SK-N-SH (cell line): ENCODE measurements around the gene MFNG. TPM values are rescaled to one million over a fixed set of nuclear protein-coding genes. Genes with fewer than 3 reads are reported as not detected.

Experiments
- CTCF ChIA-PET: fragments of 300-600, 350-600 bp; formaldehyde crosslinking; extraction: SDS; loops from one replicate; lab custom pipeline; 2021; lab: Yijun Ruan, JAX
- POLR2A ChIA-PET: fragments of 350-600 bp; sonication (Branson Sonifier 250); formaldehyde crosslinking; extraction: SDS; loops from one replicate; lab custom pipeline; 2020; ENCODE audit warnings: antibody characterized with exemption, inconsistent platforms; lab: Yijun Ruan, JAX
- DNase-seq: peaks from one replicate; pipeline ENCODE4 v3.0.0; 2012
- H2AFZ ChIP-seq: fragments of 200-600 bp; sonication (generic); 2 replicates; pipeline ENCODE4 v1.8.1; 2016; ENCODE audit warnings: antibody characterized with exemption, mild to moderate bottlenecking, low read depth
- H3F3A ChIP-seq: fragments of 200-600 bp; sonication (generic); replicated peaks from 2 replicates; pipeline ENCODE3; 2016; ENCODE audit warnings: antibody characterized with exemption, mild to moderate bottlenecking; ENCODE audit not compliant: insufficient read depth
- H3K27ac ChIP-seq, 2 experiments: fragments of 200-500 bp in 1 of 2; fragments of 200-600 bp in 1 of 2; sonication (Bioruptor generic) in 1 of 2; sonication (generic), shearing (Covaris generic) in 1 of 2; 2 replicates each; pipeline versions ENCODE4 v1.5.1 to v1.6.1; 2014 to 2016; ENCODE audit warnings: low read depth in 2 of 2, inconsistent platforms in 1 of 2, low read length in 1 of 2, mild to moderate bottlenecking in 1 of 2, mixed read lengths in 1 of 2
- H3K27me3 ChIP-seq: fragments of 200-600 bp; sonication (generic), shearing (Covaris generic); 2 replicates; pipeline ENCODE4 v1.6.1; 2016; ENCODE audit warnings: mixed run types; ENCODE audit not compliant: insufficient read depth
- H3K36me3 ChIP-seq, 2 experiments: fragments of 200-500 bp in 1 of 2; fragments of 200-600 bp in 1 of 2; sonication (Bioruptor generic) in 1 of 2; sonication (generic) in 1 of 2; replicated peaks in 1 of 2; 2 replicates each; pipeline versions ENCODE3 to v1.5.1; 2014 to 2016; ENCODE audit warnings: low read length in 1 of 2, mild to moderate bottlenecking in 1 of 2; ENCODE audit not compliant: insufficient read depth in 2 of 2, control insufficient read depth in 1 of 2
- H3K4me1 ChIP-seq, 2 experiments: fragments of 200-500 bp in 1 of 2; fragments of 200-600 bp in 1 of 2; sonication (Bioruptor generic) in 1 of 2; sonication (generic), shearing (Covaris generic) in 1 of 2; 2 replicates each; pipeline versions ENCODE4 v1.5.1 to v1.6.1; 2014 to 2016; ENCODE audit warnings: low read depth in 1 of 2, low read length in 1 of 2, mixed run types in 1 of 2; ENCODE audit not compliant: insufficient read depth in 2 of 2, control insufficient read depth in 1 of 2
- H3K4me2 ChIP-seq: fragments of 200-600 bp; sonication (generic), shearing (Covaris generic); 2 replicates; pipeline ENCODE4 v1.6.1; 2017; ENCODE audit warnings: mixed run types
- H3K4me3 ChIP-seq, 2 experiments: fragments of 200-500 bp in 1 of 2; fragments of 200-600 bp in 1 of 2; sonication (Bioruptor generic) in 1 of 2; sonication (generic), shearing (Covaris generic) in 1 of 2; 2 replicates each; pipeline versions ENCODE4 v1.5.1 to v1.8.1; 2014 to 2016; ENCODE audit warnings: low read depth in 2 of 2, inconsistent platforms in 1 of 2, low read length in 1 of 2, mild to moderate bottlenecking in 1 of 2, mixed read lengths in 1 of 2, moderate library complexity in 1 of 2
- H3K79me2 ChIP-seq: fragments of 200-600 bp; sonication (generic); 2 replicates; pipeline ENCODE4 v1.8.1; 2017; ENCODE audit warnings: mild to moderate bottlenecking; ENCODE audit not compliant: insufficient read depth
- H3K9ac ChIP-seq: fragments of 200-600 bp; sonication (generic); 2 replicates; pipeline ENCODE4 v1.6.1; 2017; ENCODE audit warnings: mixed run types
- H3K9me2 ChIP-seq: fragments of 200-600 bp; sonication (generic); 2 replicates; pipeline ENCODE4 v1.6.1; 2017; ENCODE audit warnings: mixed run types
- H3K9me3 ChIP-seq: fragments of 200-600 bp; sonication (generic); 2 replicates; pipeline ENCODE4 v1.6.1; 2017; ENCODE audit warnings: mixed run types, mild to moderate bottlenecking, moderate library complexity
- H4K20me1 ChIP-seq: fragments of 200-600 bp; sonication (generic); 2 replicates; pipeline ENCODE4 v1.6.1; 2017; ENCODE audit warnings: mild to moderate bottlenecking, mixed run types; ENCODE audit not compliant: insufficient read depth
- CHD2 ChIP-seq: fragments of 150-350 bp; IDR thresholded peaks from 2 replicates; pipeline ENCODE4 v1.6.1; 2018; ENCODE audit warnings: low read length; ENCODE audit not compliant: partially characterized antibody
- ELF1 ChIP-seq: IDR thresholded peaks from 2 replicates; pipeline ENCODE4 v1.4.0; 2012
- FOSL2 ChIP-seq: IDR thresholded peaks from 2 replicates; pipeline ENCODE4 v1.4.0; 2012; ENCODE audit warnings: low read depth, mild to moderate bottlenecking, moderate library complexity, borderline replicate concordance
- GABPA ChIP-seq: IDR thresholded peaks from 2 replicates; pipeline ENCODE4 v1.4.0; 2012; ENCODE audit warnings: low read depth, mild to moderate bottlenecking
- MEF2A ChIP-seq: IDR thresholded peaks from 2 replicates; pipeline ENCODE4 v1.4.0; 2012; ENCODE audit warnings: low read depth, borderline replicate concordance
- MXI1 ChIP-seq: IDR thresholded peaks from 2 replicates; pipeline ENCODE4 v1.6.1; 2012; ENCODE audit warnings: mild to moderate bottlenecking, low read depth, low read length, improper control_type of control experiment
- NFIC ChIP-seq: IDR thresholded peaks from 2 replicates; pipeline ENCODE4 v1.4.0; 2012; ENCODE audit warnings: borderline replicate concordance
- POLR2AphosphoS5 ChIP-seq: IDR thresholded peaks from 2 replicates; pipeline ENCODE4 v1.6.1; 2012; ENCODE audit warnings: low read depth, low read length
- RAD21 ChIP-seq: IDR thresholded peaks from 2 replicates; pipeline ENCODE4 v1.6.1; 2012; ENCODE audit warnings: mild to moderate bottlenecking, low read length
- RCOR1 ChIP-seq: fragments of 150-350 bp; IDR thresholded peaks from 2 replicates; pipeline ENCODE4 v1.6.1; 2017; ENCODE audit warnings: antibody characterized with exemption, low read length
- TAF1 ChIP-seq: IDR thresholded peaks from 2 replicates; pipeline ENCODE4 v1.6.1; 2012; ENCODE audit warnings: low read depth, mild to moderate bottlenecking, low read length, moderate library complexity, borderline replicate concordance
- TCF12 ChIP-seq: IDR thresholded peaks from 2 replicates; pipeline ENCODE4 v1.4.0; 2012
- YY1 ChIP-seq: IDR thresholded peaks from 2 replicates; pipeline ENCODE4 v1.4.0; 2012; ENCODE audit warnings: low read depth, mild to moderate bottlenecking
- WGBS: methylation state at CpG from one replicate; pipeline ENCODE4 v1.1.6; 2017; ENCODE audit warnings: low lambda C conversion rate; 5-methylcytosine and 5-hydroxymethylcytosine counted together
- polyA plus RNA-seq, 3 experiments: library from polyadenylated mRNA; depleted of rRNA; stranded (reverse); fragments of >200 nt; gene quantifications; 2 replicates each; pipeline ENCODE4 v1.2.3, GENCODE V29; 2012
- TF ChIP-seq, protein P1 (sequence below): IDR thresholded peaks from 2 replicates; pipeline ENCODE4 v1.4.0; 2012; ENCODE audit warnings: low read depth
- TF ChIP-seq, protein P2 (sequence below): IDR thresholded peaks from 2 replicates; pipeline ENCODE4 v1.4.0; 2012; ENCODE audit warnings: low read depth, borderline replicate concordance
- TF ChIP-seq, protein P3 (sequence below): IDR thresholded peaks from 2 replicates; pipeline ENCODE4 v1.4.0; 2012; ENCODE audit warnings: low read depth, borderline replicate concordance
- TF ChIP-seq, protein P4 (sequence below): IDR thresholded peaks from 2 replicates; pipeline ENCODE4 v1.6.1; 2012; ENCODE audit warnings: mild to moderate bottlenecking, low read depth, low read length, moderate library complexity
- TF ChIP-seq, protein P5 (sequence below): fragments of 200-600 bp; sonication (generic); IDR thresholded peaks from 2 replicates; pipeline ENCODE4 v1.6.1; 2017; ENCODE audit warnings: antibody characterized with exemption, mild to moderate bottlenecking, moderate library complexity

MFNG gene
- polyA plus RNA-seq, 1 of the 3 experiments (the other 2 are of a cell fraction): 0.18 TPM

DNA sequence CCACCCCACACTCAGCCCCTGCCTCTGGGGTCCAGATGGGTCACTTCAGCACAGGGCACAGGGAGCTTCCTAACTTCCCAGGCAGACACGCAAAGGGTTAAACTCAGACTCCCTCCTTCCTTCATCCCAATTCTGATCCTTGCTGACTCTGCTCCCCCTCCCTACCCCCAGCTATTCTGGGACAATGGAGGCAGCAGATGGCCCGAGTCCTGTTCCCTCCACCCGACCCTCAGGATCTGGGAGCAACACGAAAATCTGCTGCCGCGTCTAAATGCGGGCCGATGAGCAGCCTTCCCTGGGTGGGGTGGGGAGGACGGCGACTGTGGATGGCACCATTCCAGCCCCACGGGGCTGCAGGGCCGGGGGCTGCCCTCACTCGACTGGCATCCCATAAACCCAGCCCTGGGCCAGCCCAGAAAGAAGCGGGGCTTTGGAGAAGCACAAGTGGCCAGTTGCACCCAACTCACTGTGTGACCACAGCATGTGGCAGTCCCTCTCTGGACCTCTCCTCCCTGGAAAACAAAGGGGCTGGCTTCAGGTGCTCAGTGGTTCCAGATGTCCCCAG is 18.7 kb downstream of the MFNG start:
- no peaks in the 10 kb centered on the region for H4K20me1 ChIP-seq
- peaks cover 0 to 17% of the 10 kb centered on the region in 2 experiments; a peak in 1 of 4 replicates for H3K4me1 ChIP-seq
- H3K27ac ChIP-seq: no peak overlapping the region
- no peaks in the 10 kb centered on the region for H3K9me3 ChIP-seq
- no peaks in the 10 kb centered on the region for H3F3A ChIP-seq
- DNase-seq: no peak
- H2AFZ ChIP-seq: no peak overlapping the region
- POLR2A ChIA-PET: no interaction called here
- CTCF ChIA-PET: interaction anchor here (0.7 kb wide), 1 partner anchor 125 kb away, joined by 3 read pairs; no protein-coding TSS in a partner anchor
- 0 out of 2 replicates have a peak, but pooled peaks cover 7% of the 10 kb centered on the region for H3K27me3 ChIP-seq
- no peak for TF ChIP-seq TCF12
- no peak for TF ChIP-seq RCOR1
- TF ChIP-seq, protein P1, sequence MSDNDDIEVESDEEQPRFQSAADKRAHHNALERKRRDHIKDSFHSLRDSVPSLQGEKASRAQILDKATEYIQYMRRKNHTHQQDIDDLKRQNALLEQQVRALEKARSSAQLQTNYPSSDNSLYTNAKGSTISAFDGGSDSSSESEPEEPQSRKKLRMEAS: no peak
- no peak for TF ChIP-seq TAF1
- TF ChIP-seq MXI1: no peak
- TF ChIP-seq CHD2: no peak
- TF ChIP-seq POLR2AphosphoS5: no peak
- TF ChIP-seq ELF1: no peak
- no peak for TF ChIP-seq MEF2A
- TF ChIP-seq YY1: no peak
- no peak for TF ChIP-seq NFIC
- no peak for TF ChIP-seq FOSL2
- TF ChIP-seq, protein P2, sequence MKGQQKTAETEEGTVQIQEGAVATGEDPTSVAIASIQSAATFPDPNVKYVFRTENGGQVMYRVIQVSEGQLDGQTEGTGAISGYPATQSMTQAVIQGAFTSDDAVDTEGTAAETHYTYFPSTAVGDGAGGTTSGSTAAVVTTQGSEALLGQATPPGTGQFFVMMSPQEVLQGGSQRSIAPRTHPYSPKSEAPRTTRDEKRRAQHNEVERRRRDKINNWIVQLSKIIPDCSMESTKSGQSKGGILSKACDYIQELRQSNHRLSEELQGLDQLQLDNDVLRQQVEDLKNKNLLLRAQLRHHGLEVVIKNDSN: no peak
- no peak for TF ChIP-seq GABPA
- TF ChIP-seq RAD21: no peak
- TF ChIP-seq, protein P3, sequence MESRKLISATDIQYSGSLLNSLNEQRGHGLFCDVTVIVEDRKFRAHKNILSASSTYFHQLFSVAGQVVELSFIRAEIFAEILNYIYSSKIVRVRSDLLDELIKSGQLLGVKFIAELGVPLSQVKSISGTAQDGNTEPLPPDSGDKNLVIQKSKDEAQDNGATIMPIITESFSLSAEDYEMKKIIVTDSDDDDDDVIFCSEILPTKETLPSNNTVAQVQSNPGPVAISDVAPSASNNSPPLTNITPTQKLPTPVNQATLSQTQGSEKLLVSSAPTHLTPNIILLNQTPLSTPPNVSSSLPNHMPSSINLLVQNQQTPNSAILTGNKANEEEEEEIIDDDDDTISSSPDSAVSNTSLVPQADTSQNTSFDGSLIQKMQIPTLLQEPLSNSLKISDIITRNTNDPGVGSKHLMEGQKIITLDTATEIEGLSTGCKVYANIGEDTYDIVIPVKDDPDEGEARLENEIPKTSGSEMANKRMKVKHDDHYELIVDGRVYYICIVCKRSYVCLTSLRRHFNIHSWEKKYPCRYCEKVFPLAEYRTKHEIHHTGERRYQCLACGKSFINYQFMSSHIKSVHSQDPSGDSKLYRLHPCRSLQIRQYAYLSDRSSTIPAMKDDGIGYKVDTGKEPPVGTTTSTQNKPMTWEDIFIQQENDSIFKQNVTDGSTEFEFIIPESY: no peak
- TF ChIP-seq, protein P4, sequence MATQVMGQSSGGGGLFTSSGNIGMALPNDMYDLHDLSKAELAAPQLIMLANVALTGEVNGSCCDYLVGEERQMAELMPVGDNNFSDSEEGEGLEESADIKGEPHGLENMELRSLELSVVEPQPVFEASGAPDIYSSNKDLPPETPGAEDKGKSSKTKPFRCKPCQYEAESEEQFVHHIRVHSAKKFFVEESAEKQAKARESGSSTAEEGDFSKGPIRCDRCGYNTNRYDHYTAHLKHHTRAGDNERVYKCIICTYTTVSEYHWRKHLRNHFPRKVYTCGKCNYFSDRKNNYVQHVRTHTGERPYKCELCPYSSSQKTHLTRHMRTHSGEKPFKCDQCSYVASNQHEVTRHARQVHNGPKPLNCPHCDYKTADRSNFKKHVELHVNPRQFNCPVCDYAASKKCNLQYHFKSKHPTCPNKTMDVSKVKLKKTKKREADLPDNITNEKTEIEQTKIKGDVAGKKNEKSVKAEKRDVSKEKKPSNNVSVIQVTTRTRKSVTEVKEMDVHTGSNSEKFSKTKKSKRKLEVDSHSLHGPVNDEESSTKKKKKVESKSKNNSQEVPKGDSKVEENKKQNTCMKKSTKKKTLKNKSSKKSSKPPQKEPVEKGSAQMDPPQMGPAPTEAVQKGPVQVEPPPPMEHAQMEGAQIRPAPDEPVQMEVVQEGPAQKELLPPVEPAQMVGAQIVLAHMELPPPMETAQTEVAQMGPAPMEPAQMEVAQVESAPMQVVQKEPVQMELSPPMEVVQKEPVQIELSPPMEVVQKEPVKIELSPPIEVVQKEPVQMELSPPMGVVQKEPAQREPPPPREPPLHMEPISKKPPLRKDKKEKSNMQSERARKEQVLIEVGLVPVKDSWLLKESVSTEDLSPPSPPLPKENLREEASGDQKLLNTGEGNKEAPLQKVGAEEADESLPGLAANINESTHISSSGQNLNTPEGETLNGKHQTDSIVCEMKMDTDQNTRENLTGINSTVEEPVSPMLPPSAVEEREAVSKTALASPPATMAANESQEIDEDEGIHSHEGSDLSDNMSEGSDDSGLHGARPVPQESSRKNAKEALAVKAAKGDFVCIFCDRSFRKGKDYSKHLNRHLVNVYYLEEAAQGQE: no peak
- TF ChIP-seq, protein P5, sequence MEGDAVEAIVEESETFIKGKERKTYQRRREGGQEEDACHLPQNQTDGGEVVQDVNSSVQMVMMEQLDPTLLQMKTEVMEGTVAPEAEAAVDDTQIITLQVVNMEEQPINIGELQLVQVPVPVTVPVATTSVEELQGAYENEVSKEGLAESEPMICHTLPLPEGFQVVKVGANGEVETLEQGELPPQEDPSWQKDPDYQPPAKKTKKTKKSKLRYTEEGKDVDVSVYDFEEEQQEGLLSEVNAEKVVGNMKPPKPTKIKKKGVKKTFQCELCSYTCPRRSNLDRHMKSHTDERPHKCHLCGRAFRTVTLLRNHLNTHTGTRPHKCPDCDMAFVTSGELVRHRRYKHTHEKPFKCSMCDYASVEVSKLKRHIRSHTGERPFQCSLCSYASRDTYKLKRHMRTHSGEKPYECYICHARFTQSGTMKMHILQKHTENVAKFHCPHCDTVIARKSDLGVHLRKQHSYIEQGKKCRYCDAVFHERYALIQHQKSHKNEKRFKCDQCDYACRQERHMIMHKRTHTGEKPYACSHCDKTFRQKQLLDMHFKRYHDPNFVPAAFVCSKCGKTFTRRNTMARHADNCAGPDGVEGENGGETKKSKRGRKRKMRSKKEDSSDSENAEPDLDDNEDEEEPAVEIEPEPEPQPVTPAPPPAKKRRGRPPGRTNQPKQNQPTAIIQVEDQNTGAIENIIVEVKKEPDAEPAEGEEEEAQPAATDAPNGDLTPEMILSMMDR: no peak
- H3K79me2 ChIP-seq: no peaks in the 10 kb centered on the region
- no peak overlapping the region for H3K9ac ChIP-seq
- no peaks in the 10 kb centered on the region for H3K9me2 ChIP-seq
- H3K36me3 ChIP-seq: no peaks in the 10 kb centered on the region
- WGBS: 34% methylated on average over 3 of the region's 14 CpGs
- H3K4me3 ChIP-seq: no peak overlapping the region
- no peak overlapping the region for H3K4me2 ChIP-seq
